NCI-H82 treated with DMSO at 0.1 percent for 48 hours (cell line): Measurements from ENCODE around the gene LANCL2.
"Not testable (repeated sequence)": the region's sequence is repeated elsewhere in the genome, so short reads cannot be mapped to it uniquely, and the experiment has no call there.

ENCODE experiments used
- DNase-seq: peaks from one replicate; lab custom pipeline; 2025; ENCODE audit not compliant: unreplicated experiment; lab: John Stamatoyannopoulos, UW

LANCL2 gene, protein sequence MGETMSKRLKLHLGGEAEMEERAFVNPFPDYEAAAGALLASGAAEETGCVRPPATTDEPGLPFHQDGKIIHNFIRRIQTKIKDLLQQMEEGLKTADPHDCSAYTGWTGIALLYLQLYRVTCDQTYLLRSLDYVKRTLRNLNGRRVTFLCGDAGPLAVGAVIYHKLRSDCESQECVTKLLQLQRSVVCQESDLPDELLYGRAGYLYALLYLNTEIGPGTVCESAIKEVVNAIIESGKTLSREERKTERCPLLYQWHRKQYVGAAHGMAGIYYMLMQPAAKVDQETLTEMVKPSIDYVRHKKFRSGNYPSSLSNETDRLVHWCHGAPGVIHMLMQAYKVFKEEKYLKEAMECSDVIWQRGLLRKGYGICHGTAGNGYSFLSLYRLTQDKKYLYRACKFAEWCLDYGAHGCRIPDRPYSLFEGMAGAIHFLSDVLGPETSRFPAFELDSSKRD

GRCh38 chr7:55365205-55365674 is at the start of gene LANCL2:
Gene LANCL2 (plus strand): TSS chr7:55365337. CDS start chr7:55366026, 689 bp downstream.
- DNase-seq: peak; percentile 11

GRCh38 chr7:55325371-55325792 is 39.8 kb upstream of the LANCL2 start:
- no peak for DNase-seq

DNA sequence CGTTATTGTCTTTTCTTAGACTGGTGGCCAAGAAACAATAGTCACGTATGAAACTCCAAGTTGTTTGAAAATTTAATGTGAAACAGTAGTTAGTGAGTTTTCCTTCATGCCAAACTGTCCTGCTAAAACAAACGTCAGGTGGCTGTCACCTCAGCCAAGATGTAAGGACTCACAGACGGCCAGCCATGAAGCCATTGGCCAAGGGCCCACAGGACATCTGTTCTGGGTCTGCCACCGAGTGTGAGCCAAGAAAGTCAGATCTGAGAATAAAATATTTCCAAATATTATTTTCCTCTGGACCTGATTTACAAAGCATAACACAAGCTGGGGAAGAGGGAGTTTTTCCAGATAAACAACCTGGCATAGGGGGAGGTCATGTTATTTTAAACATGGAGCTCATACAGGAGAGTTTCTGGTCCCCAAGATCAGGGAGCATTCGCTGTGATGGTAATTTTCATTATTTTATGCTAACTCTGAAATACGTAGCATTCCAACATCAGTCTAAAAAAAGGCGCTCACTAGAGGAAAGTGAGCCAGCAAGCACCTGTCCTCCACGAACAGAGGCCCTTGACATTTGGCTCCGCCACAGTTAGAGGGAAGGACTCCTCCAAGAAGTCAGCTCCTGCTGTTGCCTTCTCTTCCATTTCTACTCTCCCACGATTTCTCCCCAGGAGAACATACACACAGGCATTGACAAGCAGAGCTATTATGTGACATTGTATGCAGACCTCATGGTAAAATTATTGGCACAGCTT is 38.9 kb upstream of the LANCL2 start:
- no peak for DNase-seq

DNA sequence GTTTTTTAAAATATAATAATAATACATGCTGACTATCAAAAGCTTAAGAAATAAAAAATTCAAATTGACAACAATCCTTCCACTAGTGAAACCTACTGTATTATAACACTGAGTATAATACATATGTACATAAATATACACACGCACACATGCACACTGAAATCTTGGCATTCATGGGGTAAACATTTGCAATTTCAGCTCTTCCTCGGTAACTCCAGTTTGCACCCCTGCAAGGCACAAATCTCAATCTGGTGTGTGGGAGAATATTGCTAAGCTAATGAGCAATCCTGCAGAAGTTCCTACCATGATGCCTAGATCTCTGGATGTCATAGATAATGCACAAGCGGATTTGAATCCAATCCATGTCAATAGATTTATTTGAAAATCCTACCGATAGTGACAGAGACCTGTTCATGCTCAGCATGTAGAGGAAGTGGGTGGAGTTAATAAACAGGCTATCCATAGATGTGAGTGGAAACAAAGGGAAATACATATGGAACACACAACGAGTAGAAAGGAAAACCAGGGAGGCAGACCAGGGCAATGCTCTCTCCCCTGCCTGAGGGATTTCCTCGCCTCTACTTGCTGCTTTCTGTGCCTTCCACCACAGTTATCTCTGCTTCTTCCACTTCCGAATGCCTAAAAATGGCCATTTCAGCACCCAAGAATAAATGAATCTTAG is 38.1 kb upstream of the LANCL2 start:
- no peak for DNase-seq

DNA sequence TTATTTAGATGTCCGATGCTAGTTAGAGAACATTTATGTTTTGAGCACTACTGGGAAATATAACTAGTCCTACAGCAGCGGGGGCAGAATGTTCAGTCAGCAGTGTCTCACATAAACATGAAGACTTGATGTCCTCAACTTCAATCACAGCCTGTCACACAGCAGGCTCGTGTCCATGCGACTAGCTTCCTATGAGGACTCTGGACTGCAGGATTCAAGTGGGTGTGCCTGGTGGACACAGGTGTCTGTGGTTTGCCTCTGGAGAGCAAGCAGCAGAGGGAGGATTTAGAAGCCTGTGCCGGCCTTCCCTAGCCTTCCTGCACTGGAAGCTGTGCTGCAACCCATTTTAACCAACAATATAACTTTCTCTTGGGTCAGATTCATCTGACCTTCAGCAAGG is 30.0 kb upstream of the LANCL2 start:
- no peak for DNase-seq

GRCh38 chr7:55335786-55336185 is 29.4 kb upstream of the LANCL2 start:
- no peak for DNase-seq

DNA sequence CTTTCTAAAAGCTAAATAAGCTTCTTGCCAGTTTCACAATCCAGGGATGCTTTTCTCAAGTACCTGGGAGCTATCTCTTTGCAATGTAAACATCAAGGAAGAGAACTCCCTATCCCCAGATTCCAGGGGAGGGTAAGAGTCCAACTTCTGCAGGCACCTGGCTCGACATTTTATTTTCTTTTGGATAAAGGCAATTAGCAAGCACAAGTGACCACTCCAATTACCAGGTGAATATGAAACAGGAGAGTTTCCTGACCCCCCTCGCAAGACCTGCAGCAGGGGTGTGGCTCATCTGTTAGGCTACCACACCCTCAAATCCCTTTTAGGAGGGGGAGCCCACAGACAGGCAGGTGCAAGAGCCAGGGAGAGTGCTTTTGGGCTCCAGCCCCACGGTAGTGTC is 28.6 kb upstream of the LANCL2 start:
- no peak for DNase-seq

DNA sequence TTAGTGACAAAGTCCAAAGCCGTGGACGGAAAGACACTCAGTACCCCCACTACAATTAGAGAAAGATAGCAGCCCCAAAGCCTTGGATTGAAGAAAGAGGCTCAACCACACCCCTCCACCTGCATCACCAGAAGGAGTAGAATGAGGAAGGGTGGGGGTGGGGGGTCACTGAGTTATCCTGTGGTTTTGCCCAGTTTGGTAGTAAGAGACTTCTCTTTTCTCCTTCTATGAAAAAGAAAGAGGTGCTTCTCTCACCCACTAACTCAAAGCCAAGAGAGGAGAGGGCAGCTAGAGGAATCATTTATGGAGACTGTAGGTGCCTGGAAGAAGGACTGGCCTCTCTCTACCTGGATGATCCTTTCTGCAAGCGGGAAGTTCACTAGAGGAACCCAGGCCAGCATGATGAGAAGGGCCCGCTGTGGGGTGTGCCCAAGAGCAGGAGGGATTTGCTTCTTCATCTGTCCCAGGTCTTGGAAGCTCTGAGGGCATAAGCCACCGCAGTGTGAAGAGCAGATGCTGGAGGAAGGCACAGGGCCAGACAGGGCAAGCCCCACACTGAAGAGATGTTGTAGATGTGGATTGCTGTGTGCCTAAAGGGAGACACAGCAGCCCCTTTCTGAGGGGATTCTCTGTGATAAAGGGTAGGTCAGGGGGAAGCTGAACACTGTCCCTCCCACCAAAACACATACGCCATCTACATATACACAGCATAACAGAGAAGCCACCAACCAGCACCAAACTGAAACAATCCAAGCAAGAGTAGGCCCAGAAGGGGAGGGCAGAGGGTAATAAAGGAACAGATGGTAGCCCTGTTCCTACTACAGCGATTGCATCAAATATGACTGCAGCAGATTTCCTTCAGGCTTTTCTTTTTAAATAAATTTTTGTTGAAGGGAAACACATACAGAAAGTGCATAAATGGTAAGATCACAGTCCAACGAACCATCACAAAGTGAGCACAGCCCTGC is 25.8 kb upstream of the LANCL2 start:
- no peak for DNase-seq

DNA sequence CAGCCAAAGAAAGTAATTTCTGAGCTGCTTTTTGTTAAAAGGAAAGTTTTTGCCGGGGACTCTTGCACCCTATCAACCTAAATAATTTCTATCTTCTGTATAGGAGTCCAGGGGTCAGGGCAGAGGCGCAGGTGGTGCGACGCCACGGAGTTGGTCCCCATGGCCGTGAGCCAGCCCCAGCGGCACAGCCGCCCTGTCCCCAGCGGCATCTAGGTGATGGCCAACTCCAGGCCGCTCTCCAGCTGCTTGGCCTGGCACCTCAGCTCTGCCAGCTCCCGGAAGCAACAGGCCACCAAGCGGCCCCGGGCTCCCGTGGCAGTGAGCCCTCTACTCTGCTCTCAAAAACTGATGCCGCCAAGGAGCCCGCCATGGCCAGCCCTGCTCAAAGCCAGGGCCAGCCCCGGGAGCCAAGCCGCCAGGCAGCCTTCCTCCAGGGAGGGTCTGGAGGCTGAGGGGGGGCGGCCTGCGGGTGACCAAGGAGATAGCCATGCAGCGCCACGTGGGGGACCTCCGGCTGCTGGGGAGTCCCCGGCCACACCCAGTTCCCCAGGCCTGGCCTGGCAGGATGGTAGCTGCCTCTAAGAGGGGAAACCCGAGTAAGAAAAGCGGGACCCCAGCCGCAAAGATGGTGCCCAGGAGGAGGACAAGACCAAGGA is 22.8 kb upstream of the LANCL2 start:
- no peak for DNase-seq

GRCh38 chr7:55343002-55343781 is 21.9 kb upstream of the LANCL2 start:
- DNase-seq: no peak

GRCh38 chr7:55343860-55344606 is 21.1 kb upstream of the LANCL2 start:
- DNase-seq: no peak

- no peak for DNase-seq
Observed at GRCh38 chr7:55344840-55345239, 20.3 kb upstream of the LANCL2 start.

DNA sequence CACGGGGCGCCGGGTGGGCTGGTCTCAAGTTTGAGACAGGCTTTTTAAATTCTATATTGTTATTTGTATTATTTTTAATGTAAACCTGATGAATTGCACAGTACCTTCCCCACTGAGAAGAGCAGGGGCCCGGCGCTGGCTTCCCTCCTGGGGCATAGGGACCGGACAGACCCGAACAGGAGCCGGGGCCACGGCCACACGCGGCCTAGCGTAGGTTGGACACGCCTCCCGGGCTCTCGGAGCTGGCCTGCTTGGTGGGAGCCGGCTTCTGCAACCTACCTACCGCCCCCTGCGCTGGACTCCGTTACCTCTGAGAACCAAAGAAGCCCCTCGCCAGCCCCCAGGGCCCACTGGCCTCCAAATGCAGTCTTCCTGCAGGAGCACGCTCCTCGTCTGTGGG is 19.8 kb upstream of the LANCL2 start:
- DNase-seq: no peak

DNA sequence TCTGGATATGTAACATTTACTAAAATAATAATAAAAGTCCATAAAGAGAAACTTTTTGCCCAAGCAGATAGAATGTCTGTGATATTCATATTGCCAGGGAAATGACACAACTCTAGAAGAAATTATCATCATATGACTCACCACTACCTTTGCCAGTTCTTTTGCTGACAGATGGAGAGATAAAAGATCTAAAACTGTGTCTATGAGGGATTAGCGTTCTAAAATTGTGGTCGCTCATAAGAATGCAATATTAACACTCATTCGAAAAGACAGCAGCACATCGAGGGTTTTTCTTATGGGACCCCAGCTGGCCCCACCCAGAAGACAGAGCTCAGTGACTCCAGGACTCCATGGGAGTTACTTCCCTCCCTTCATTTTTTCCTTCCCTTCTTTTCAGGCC is 16.6 kb upstream of the LANCL2 start:
- no peak for DNase-seq

DNA sequence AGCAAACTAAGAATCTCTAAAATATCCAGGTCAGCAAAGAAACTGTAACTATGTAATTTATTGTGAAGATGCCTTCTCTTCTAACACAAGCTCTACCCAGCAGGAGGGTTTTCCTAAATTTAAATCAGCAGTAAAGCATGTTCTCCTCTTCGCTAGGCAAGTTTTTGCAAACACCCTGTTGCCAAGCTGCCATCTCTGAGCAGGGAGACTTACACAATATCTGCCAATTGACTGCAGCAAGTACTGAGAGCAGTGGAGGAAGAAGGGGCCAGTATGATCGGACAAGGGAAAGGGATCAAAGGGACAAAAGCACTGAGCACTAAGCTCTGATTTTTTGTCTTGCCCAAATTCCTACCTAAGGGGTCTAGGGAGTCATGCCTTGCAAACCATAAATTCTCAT is 16.0 kb upstream of the LANCL2 start:
- DNase-seq: no peak

DNA sequence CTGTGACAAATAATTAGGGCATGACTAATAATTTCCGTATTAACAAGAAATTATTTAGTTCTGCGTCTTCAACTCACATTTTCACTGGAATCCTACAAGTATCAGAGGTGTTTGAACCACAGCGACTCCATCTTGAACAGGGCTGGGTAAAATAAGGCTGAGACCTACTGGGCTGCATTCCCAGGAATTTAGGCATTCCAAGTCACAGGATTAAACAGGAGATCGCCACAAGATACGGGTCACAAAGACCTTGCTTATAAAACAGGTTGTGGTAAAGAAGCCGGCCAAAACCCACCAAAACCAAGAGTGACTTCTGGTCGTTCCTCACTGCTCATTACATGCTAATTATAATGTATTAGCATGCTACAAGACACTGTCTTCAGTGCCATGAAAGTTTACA is 14.9 kb upstream of the LANCL2 start:
- DNase-seq: no peak

DNA sequence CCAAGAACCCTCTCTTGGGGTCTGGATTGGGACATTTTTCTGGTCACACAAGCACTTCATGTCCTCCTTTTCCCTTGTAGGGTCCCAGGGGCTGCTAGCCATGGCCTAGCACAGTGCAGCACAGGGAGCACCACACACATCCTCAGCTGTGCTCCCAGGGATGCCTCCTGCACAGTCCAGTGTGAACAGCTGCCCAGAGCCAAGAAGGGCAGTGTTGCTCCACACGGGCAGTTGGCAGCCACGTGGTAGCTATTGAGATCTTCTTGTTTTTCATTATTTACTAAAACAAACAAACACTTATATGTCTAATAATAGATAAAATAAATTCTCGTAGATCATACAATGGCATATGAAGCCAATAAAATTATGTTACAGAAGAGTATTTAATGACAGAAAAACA is 13.9 kb upstream of the LANCL2 start:
- DNase-seq: no peak

DNA sequence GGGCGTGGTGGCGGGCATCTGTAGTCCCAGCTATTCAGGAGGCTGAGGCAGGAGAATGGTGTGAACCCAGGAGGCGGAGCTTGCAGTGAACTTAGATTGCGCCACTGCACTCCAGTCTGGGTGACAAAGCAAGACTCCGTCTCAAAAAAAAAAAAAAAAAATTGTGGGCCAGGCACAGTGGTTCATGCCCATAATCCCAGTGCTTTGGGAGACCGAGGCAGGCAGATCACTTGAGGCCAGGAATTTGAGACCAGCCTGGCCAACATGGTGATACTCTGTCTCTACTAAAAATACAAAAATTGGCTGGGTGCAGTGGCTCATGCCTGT is 12.2 kb upstream of the LANCL2 start:
- not testable (repeated sequence) for DNase-seq

- no peak for DNase-seq
Observed at GRCh38 chr7:55360486-55360885, 4.7 kb upstream of the LANCL2 start.
